HepG2 (cell line): ENCODE measurements around the gene B9D2. TPM values are rescaled to one million over a fixed set of nuclear protein-coding genes. Genes with fewer than 3 reads are reported as not detected.
A peak's percentile ranks its signal among the peaks of the same experiment; 100 is the strongest.

Source experiments
- ATF7 ChIP-seq, 2 experiments: fragments of 450-650 bp in 1 of 2; sonication (generic) in 1 of 2; formaldehyde crosslinking in 1 of 2; IDR thresholded peaks; 2 replicates each; pipeline versions ENCODE4 v1.4.0 to v1.6.1; 2016 to 2020; ENCODE audit warnings: antibody characterized with exemption in 1 of 2, mild to moderate bottlenecking in 1 of 2, missing genetic modification reagents in 1 of 2
- BRD4 ChIP-seq: sonication (generic); formaldehyde crosslinking; IDR thresholded peaks from 2 replicates; pipeline ENCODE4 v1.4.0; 2020; ENCODE audit warnings: missing genetic modification reagents
- FOXA3 ChIP-seq: IDR thresholded peaks from 2 replicates; pipeline ENCODE4 v1.6.1; 2016; ENCODE audit warnings: missing genetic modification reagents, missing compliant biosample characterization
- HNRNPUL1 ChIP-seq: fragments of 200-400 bp; formaldehyde crosslinking; IDR thresholded peaks from 2 replicates; pipeline ENCODE4 v1.6.1; 2017; ENCODE audit warnings: low read depth, mild to moderate bottlenecking, low read length, moderate library complexity
- JUNB ChIP-seq: sonication (generic); formaldehyde crosslinking; IDR thresholded peaks from 2 replicates; pipeline ENCODE4 v1.8.0; 2022; ENCODE audit warnings: missing genetic modification reagents, mild to moderate bottlenecking, borderline replicate concordance
- KDM1A ChIP-seq: IDR thresholded peaks from 2 replicates; pipeline ENCODE4 v1.6.1; 2016; ENCODE audit warnings: missing compliant biosample characterization
- NONO ChIP-seq, 2 experiments: fragments of 450-650 bp in 1 of 2; sonication (generic) in 1 of 2; formaldehyde crosslinking in 1 of 2; IDR thresholded peaks in 1 of 2; conservative IDR thresholded peaks in 1 of 2; 2 replicates each; pipeline versions ENCODE4 v1.6.1 to v1.8.0; 2017 to 2022; ENCODE audit warnings: mild to moderate bottlenecking in 1 of 2, missing genetic modification reagents in 1 of 2, moderate library complexity in 1 of 2
- PTBP1 ChIP-seq: fragments of 200-400 bp; formaldehyde crosslinking; IDR thresholded peaks from 2 replicates; pipeline ENCODE4 v1.6.1; 2018; ENCODE audit warnings: low read length, low read depth; ENCODE audit not compliant: poor library complexity, severe bottlenecking
- RFX3 ChIP-seq: IDR thresholded peaks from 2 replicates; pipeline ENCODE4 v1.6.1; 2016; ENCODE audit warnings: missing biosample characterization, missing genetic modification reagents
- SMYD3 ChIP-seq: sonication (generic); formaldehyde crosslinking; IDR thresholded peaks from 2 replicates; pipeline ENCODE4 v1.8.1; 2023; ENCODE audit warnings: mild to moderate bottlenecking, missing genetic modification reagents
- TERF1 ChIP-seq: sonication (generic); formaldehyde crosslinking; IDR thresholded peaks from 2 replicates; pipeline ENCODE4 v1.8.0; 2022; ENCODE audit warnings: mild to moderate bottlenecking, missing genetic modification reagents, moderate library complexity
- TGIF2 ChIP-seq: IDR thresholded peaks from 2 replicates; pipeline ENCODE4 v1.6.1; 2016; ENCODE audit warnings: control low read depth, missing compliant biosample characterization
- TOE1 ChIP-seq: sonication (generic); formaldehyde crosslinking; IDR thresholded peaks from 2 replicates; pipeline ENCODE4 v1.4.0; 2020; ENCODE audit warnings: mild to moderate bottlenecking, missing genetic modification reagents
- TSC22D2 ChIP-seq: sonication (generic); formaldehyde crosslinking; IDR thresholded peaks from 2 replicates; pipeline ENCODE4 v1.5.1; 2020; ENCODE audit warnings: missing genetic modification reagents, mild to moderate bottlenecking, borderline replicate concordance
- WIZ ChIP-seq: sonication (generic); formaldehyde crosslinking; IDR thresholded peaks from 2 replicates; pipeline ENCODE4 v1.5.1; 2020; ENCODE audit warnings: mild to moderate bottlenecking, missing genetic modification reagents
- ZBTB21 ChIP-seq: sonication (generic); formaldehyde crosslinking; IDR thresholded peaks from 2 replicates; pipeline ENCODE4 v1.4.0; 2020; ENCODE audit warnings: missing genetic modification reagents
- ZMAT5 ChIP-seq: sonication (generic); formaldehyde crosslinking; IDR thresholded peaks from 2 replicates; pipeline ENCODE4 v1.5.0; 2020; ENCODE audit warnings: mild to moderate bottlenecking, low read depth, missing genetic modification reagents, borderline replicate concordance
- ZNF335 ChIP-seq: sonication (generic); formaldehyde crosslinking; IDR thresholded peaks from 2 replicates; pipeline ENCODE4 v1.4.0; 2020; ENCODE audit warnings: missing genetic modification reagents
- ZNF33A ChIP-seq: sonication (generic); formaldehyde crosslinking; IDR thresholded peaks from 2 replicates; pipeline ENCODE4 v1.5.1; 2020; ENCODE audit warnings: missing genetic modification reagents, mild to moderate bottlenecking, moderate library complexity, borderline replicate concordance
- ZNF746 ChIP-seq: sonication (generic); formaldehyde crosslinking; IDR thresholded peaks from 2 replicates; pipeline ENCODE4 v1.8.0; 2022; ENCODE audit warnings: mild to moderate bottlenecking, missing genetic modification reagents
- polyA plus RNA-seq, 8 experiments: library from polyadenylated mRNA; depleted of rRNA in 3 of 8; stranded (reverse) in 7 of 8; unstranded in 1 of 8; fragments of >200 nt; fragmentation: Illumina TruSeq in 4 of 8; extraction: Trizol in 4 of 8; gene quantifications; 2 replicates each; pipeline versions ENCODE4 v1.2.1 to v1.2.3, GENCODE V29; 2011 to 2016; ENCODE audit warnings: low read depth in 4 of 8, missing spikeins in 1 of 8, mixed read lengths in 1 of 8; ENCODE audit not compliant: insufficient read depth in 1 of 8
- total RNA-seq, 5 experiments: library from RNA; depleted of rRNA; stranded (reverse); fragments of >200 nt; fragmentation: Illumina TruSeq; extraction: Trizol; gene quantifications; 2 replicates each; pipeline ENCODE4 v1.2.3, GENCODE V29; 2016; ENCODE audit warnings: low read depth in 1 of 5
- TF ChIP-seq, protein P1 (sequence below): sonication (generic); formaldehyde crosslinking; IDR thresholded peaks from 2 replicates; pipeline ENCODE4 v1.4.0; 2020; ENCODE audit warnings: mild to moderate bottlenecking, missing genetic modification reagents
- TF ChIP-seq, protein P2 (sequence below): sonication (generic); formaldehyde crosslinking; IDR thresholded peaks from 2 replicates; pipeline ENCODE4 v1.4.0; 2020; ENCODE audit warnings: missing genetic modification reagents
- TF ChIP-seq, protein P3 (sequence below): sonication (generic); formaldehyde crosslinking; IDR thresholded peaks from 2 replicates; pipeline ENCODE4 v1.8.1; 2023; ENCODE audit warnings: mild to moderate bottlenecking, missing genetic modification reagents

The B9D2 gene
- total and polyA plus RNA-seq, 2 of the 13 experiments (the other 11 are each of a cell fraction or from before 2014, with no cell fraction given) = 3.1 to 4.4 TPM

GRCh38 chr19:41363753-41364523 is at the start of gene B9D2 (continued):
- TF ChIP-seq, protein P1, sequence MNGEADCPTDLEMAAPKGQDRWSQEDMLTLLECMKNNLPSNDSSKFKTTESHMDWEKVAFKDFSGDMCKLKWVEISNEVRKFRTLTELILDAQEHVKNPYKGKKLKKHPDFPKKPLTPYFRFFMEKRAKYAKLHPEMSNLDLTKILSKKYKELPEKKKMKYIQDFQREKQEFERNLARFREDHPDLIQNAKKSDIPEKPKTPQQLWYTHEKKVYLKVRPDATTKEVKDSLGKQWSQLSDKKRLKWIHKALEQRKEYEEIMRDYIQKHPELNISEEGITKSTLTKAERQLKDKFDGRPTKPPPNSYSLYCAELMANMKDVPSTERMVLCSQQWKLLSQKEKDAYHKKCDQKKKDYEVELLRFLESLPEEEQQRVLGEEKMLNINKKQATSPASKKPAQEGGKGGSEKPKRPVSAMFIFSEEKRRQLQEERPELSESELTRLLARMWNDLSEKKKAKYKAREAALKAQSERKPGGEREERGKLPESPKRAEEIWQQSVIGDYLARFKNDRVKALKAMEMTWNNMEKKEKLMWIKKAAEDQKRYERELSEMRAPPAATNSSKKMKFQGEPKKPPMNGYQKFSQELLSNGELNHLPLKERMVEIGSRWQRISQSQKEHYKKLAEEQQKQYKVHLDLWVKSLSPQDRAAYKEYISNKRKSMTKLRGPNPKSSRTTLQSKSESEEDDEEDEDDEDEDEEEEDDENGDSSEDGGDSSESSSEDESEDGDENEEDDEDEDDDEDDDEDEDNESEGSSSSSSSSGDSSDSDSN (CRISPR knock-in tag) = no peak
- TF ChIP-seq TSC22D2 = peak; percentile 45; the same call in 1 of the 2 replicates
- TF ChIP-seq ZMAT5 (CRISPR knock-in tag) = no peak
- TF ChIP-seq ZNF746 (CRISPR knock-in tag) = no peak
- TF ChIP-seq BRD4 (CRISPR knock-in tag) = no peak
- TF ChIP-seq KDM1A (CRISPR knock-in tag) = no peak
- no peak for TF ChIP-seq TERF1 (CRISPR knock-in tag)
- no peak for TF ChIP-seq WIZ
- TF ChIP-seq HNRNPUL1 = no peak
- no peak for TF ChIP-seq NONO (IDR thresholded peaks at IDR 0.05)
- TF ChIP-seq NONO (CRISPR knock-in tag; conservative IDR thresholded peaks at IDR 0.05) = no peak
- no peak for TF ChIP-seq ZNF33A (CRISPR knock-in tag)
- no peak for TF ChIP-seq PTBP1
- TF ChIP-seq TOE1 = no peak
- no peak for TF ChIP-seq FOXA3
- no peak for TF ChIP-seq SMYD3
- TF ChIP-seq, protein P2, sequence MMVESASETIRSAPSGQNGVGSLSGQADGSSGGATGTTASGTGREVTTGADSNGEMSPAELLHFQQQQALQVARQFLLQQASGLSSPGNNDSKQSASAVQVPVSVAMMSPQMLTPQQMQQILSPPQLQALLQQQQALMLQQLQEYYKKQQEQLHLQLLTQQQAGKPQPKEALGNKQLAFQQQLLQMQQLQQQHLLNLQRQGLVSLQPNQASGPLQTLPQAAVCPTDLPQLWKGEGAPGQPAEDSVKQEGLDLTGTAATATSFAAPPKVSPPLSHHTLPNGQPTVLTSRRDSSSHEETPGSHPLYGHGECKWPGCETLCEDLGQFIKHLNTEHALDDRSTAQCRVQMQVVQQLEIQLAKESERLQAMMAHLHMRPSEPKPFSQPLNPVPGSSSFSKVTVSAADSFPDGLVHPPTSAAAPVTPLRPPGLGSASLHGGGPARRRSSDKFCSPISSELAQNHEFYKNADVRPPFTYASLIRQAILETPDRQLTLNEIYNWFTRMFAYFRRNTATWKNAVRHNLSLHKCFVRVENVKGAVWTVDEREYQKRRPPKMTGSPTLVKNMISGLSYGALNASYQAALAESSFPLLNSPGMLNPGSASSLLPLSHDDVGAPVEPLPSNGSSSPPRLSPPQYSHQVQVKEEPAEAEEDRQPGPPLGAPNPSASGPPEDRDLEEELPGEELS (CRISPR knock-in tag) = no peak
- no peak for TF ChIP-seq TGIF2 (CRISPR knock-in tag)
- TF ChIP-seq, protein P3, sequence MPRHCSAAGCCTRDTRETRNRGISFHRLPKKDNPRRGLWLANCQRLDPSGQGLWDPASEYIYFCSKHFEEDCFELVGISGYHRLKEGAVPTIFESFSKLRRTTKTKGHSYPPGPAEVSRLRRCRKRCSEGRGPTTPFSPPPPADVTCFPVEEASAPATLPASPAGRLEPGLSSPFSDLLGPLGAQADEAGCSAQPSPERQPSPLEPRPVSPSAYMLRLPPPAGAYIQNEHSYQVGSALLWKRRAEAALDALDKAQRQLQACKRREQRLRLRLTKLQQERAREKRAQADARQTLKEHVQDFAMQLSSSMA = peak; percentile 100
- no peak for TF ChIP-seq ATF7 (IDR thresholded peaks at IDR 0.05)
- TF ChIP-seq ATF7 (CRISPR knock-in tag; IDR thresholded peaks at IDR 0.05) = no peak
- no peak for TF ChIP-seq JUNB (CRISPR knock-in tag)
- no peak for TF ChIP-seq ZBTB21 (CRISPR knock-in tag)
- peak; percentile 89 for TF ChIP-seq RFX3
- no peak for TF ChIP-seq ZNF335
